Measurements from ENCODE around the gene TRIP12. TPM values are rescaled to one million over a fixed set of nuclear protein-coding genes. Genes with fewer than 3 reads are reported as not detected.
"Not testable (repeated sequence)": the region's sequence is repeated elsewhere in the genome, so short reads cannot be mapped to it uniquely, and the experiment has no call there.

The TRIP12 gene
- polyA plus RNA-seq, 1 of the 3 experiments (the other 2 are of a cell fraction), result 30.3 TPM

GRCh38 chr2:229834368-229834767 lies 87.4 kb downstream of the TRIP12 start:
- Histone ChIP-seq H3K36me3 (replicated peaks in 1 of 2; ENCODE audit: control insufficient read depth in 1 of 2, insufficient read depth in 2 of 2, low read length in 1 of 2) (peaks cover 63 to 69% of the 10 kb centered on the region in 2 experiments), H3K79me2 (ENCODE audit: insufficient read depth) (peaks cover 76% of the 10 kb centered on the region), H4K20me1 (ENCODE audit: insufficient read depth) (peaks cover 39% of the 10 kb centered on the region)
- H3K9me2 ChIP-seq; H3K4me2 ChIP-seq; H3F3A ChIP-seq (replicated peaks; ENCODE audit: insufficient read depth); H3K4me3 ChIP-seq (ENCODE audit: low read depth in 2 of 2, low read length in 1 of 2); H2AFZ ChIP-seq (ENCODE audit: low read depth); H3K9me3 ChIP-seq; H3K27ac ChIP-seq (ENCODE audit: low read depth in 2 of 2, low read length in 1 of 2); DNase-seq; H3K4me1 ChIP-seq (ENCODE audit: control insufficient read depth in 1 of 2, insufficient read depth in 2 of 2, low read depth in 1 of 2, low read length in 1 of 2); H3K27me3 ChIP-seq (ENCODE audit: insufficient read depth); H3K9ac ChIP-seq: not testable (repeated sequence)
- ChIA-PET POLR2A (interaction anchor here (0.6 kb wide), 1 partner anchor 87 kb away, joined by 3 read pairs; no protein-coding TSS in a partner anchor), CTCF (interaction anchor here (0.6 to 1.1 kb wide), 5 partner anchors 19 to 235 kb away, joined by 3 to 5 read pairs (median 3); partner anchors contain the start of gene SLC16A14)
- TF ChIP-seq REST (IDR thresholded peaks at IDR 0.05; ENCODE audit: low read depth, low read length), result peak; percentile 71
- 97% methylated on average over 4 of the region's 4 CpGs for WGBS (ENCODE audit: low lambda C conversion rate)

- Histone ChIP-seq H3K4me3 (ENCODE audit: low read depth in 2 of 2, low read length in 1 of 2) (no peak overlapping the region), H4K20me1 (ENCODE audit: insufficient read depth) (peaks cover 32% of the 10 kb centered on the region), H3K4me2 (no peak overlapping the region), H3K79me2 (ENCODE audit: insufficient read depth) (peaks cover 57% of the 10 kb centered on the region), H3K4me1 (ENCODE audit: control insufficient read depth in 1 of 2, insufficient read depth in 2 of 2, low read depth in 1 of 2, low read length in 1 of 2) (peaks cover 0 to 3% of the 10 kb centered on the region in 2 experiments; a peak in 2 of 4 replicates), H3K27ac (ENCODE audit: low read depth in 2 of 2, low read length in 1 of 2) (no peak overlapping the region), H3F3A (replicated peaks; ENCODE audit: insufficient read depth) (peaks cover 4% of the 10 kb centered on the region), H2AFZ (ENCODE audit: low read depth) (no peak overlapping the region), H3K9me2 (no peaks in the 10 kb centered on the region), H3K36me3 (replicated peaks in 1 of 2; ENCODE audit: control insufficient read depth in 1 of 2, insufficient read depth in 2 of 2, low read length in 1 of 2) (peaks cover 65 to 78% of the 10 kb centered on the region in 2 experiments), H3K9me3 (no peaks in the 10 kb centered on the region), H3K27me3 (ENCODE audit: insufficient read depth) (no peaks in the 10 kb centered on the region), H3K9ac (no peak overlapping the region)
- 94% methylated on average over 2 of the region's 2 CpGs for WGBS (ENCODE audit: low lambda C conversion rate)
- ChIA-PET POLR2A (interaction anchor here (1.3 kb wide), 1 partner anchor 88 kb away, joined by 3 read pairs; no protein-coding TSS in a partner anchor), CTCF (interaction anchor here (1.1 to 6.1 kb wide), 2 partner anchors 15 to 31 kb away, joined by 4 to 27 read pairs; no protein-coding TSS in a partner anchor)
- DNase-seq, result no peak
- no peak for TF ChIP-seq GABPA (IDR thresholded peaks at IDR 0.05; ENCODE audit: low read depth)
- no peak for TF ChIP-seq USF2 (IDR thresholded peaks at IDR 0.05; ENCODE audit: borderline replicate concordance, low read depth, low read length)
- TF ChIP-seq NFIC (IDR thresholded peaks at IDR 0.05; ENCODE audit: borderline replicate concordance), result no peak
- TF ChIP-seq NRF1 (IDR thresholded peaks at IDR 0.05; ENCODE audit: low read depth, low read length), result no peak
- no peak for TF ChIP-seq USF1 (IDR thresholded peaks at IDR 0.05; ENCODE audit: borderline replicate concordance, low read depth)
- TF ChIP-seq FOXJ3 (CRISPR knock-in tag; IDR thresholded peaks at IDR 0.05), result no peak
- TF ChIP-seq TEAD4 (IDR thresholded peaks at IDR 0.05; ENCODE audit: borderline replicate concordance, insufficient read depth), result no peak
- TF ChIP-seq PBX3 (IDR thresholded peaks at IDR 0.05), result no peak
- no peak for TF ChIP-seq SMC3 (IDR thresholded peaks at IDR 0.05; ENCODE audit: low read depth, low read length)
- no peak for TF ChIP-seq RXRA (IDR thresholded peaks at IDR 0.05; ENCODE audit: borderline replicate concordance, low read depth)
- TF ChIP-seq CHD2 (IDR thresholded peaks at IDR 0.05; ENCODE audit: low read length, partially characterized antibody), result no peak
- TF ChIP-seq EZH2phosphoT487 (IDR thresholded peaks at IDR 0.05; ENCODE audit: borderline replicate concordance, low read depth), result no peak
- TF ChIP-seq FOXM1 (IDR thresholded peaks at IDR 0.05; ENCODE audit: low read depth), result no peak
These were observed 89.3 kb downstream of the TRIP12 start for GRCh38 chr2:229832510-229832898.

Data from SK-N-SH (cell line).